GM12892 (cell line): ENCODE data around the gene DSTYK.
A peak's percentile ranks its signal among the peaks of the same experiment; 100 is the strongest.

ENCODE experiments used
- DNase-seq: peaks from one replicate; pipeline ENCODE4 v3.0.0; 2011; ENCODE audit not compliant: insufficient read length
- FAIRE-seq: peaks from 2 replicates; lab custom pipeline; 2011; peaks lifted over from hg19 to GRCh38; lab: Jason Lieb, UNC
- POLR2A ChIP-seq: IDR thresholded peaks from 2 replicates; pipeline ENCODE4 v1.6.1; 2011; ENCODE audit warnings: low read depth, low read length, control low read depth
- POLR2AphosphoS5 ChIP-seq: IDR thresholded peaks from 2 replicates; pipeline ENCODE4 v1.6.1; 2011; ENCODE audit warnings: low read depth, low read length, control low read depth
- TAF1 ChIP-seq: IDR thresholded peaks from 2 replicates; pipeline ENCODE4 v1.6.1; 2011; ENCODE audit warnings: low read depth, mild to moderate bottlenecking, control low read depth, low read length, borderline replicate concordance

DSTYK gene

GRCh38 chr1:205152505-205152904, 59.0 kb downstream of the DSTYK start:
- TF ChIP-seq POLR2A (no peak), TAF1 (no peak), POLR2AphosphoS5 (no peak)
- DNase-seq (no peak), FAIRE-seq (no peak)

GRCh38 chr1:205150651-205151428, 60.7 kb downstream of the DSTYK start:
- FAIRE-seq (no peak), DNase-seq (no peak)
- TF ChIP-seq TAF1 (no peak), POLR2AphosphoS5 (no peak), POLR2A (no peak)

- FAIRE-seq = no peak
- no peak for DNase-seq
- TF ChIP-seq TAF1 = no peak
- no peak for TF ChIP-seq POLR2A
- TF ChIP-seq POLR2AphosphoS5 = no peak
These were observed 64.2 kb downstream of the DSTYK start for GRCh38 chr1:205147191-205147835.

- no peak for DNase-seq
- no peak for FAIRE-seq
- no peak for TF ChIP-seq TAF1
- no peak for TF ChIP-seq POLR2AphosphoS5
- no peak for TF ChIP-seq POLR2A
These were observed 66.8 kb downstream of the DSTYK start for GRCh38 chr1:205144751-205145150.

GRCh38 chr1:205144046-205144720, 67.3 kb downstream of the DSTYK start:
- TF ChIP-seq POLR2A = no peak
- TF ChIP-seq POLR2AphosphoS5 = no peak
- no peak for TF ChIP-seq TAF1
- FAIRE-seq = no peak
- no peak for DNase-seq

- TF ChIP-seq TAF1 (no peak), POLR2AphosphoS5 (no peak), POLR2A (no peak)
- FAIRE-seq (no peak), DNase-seq (no peak)
These were observed 69.4 kb downstream of the DSTYK start for GRCh38 chr1:205142102-205142469.

- FAIRE-seq = peak; percentile 78
- peak; percentile 27 for DNase-seq
- TF ChIP-seq POLR2AphosphoS5 (no peak), TAF1 (no peak), POLR2A (no peak)
These were observed 70.0 kb downstream of the DSTYK start for GRCh38 chr1:205141236-205142101.

- TF ChIP-seq POLR2AphosphoS5 = no peak
- no peak for TF ChIP-seq TAF1
- no peak for TF ChIP-seq POLR2A
- no peak for FAIRE-seq
- DNase-seq = no peak
These were observed 71.4 kb downstream of the DSTYK start for GRCh38 chr1:205140113-205140512.

- no peak for DNase-seq
- TF ChIP-seq POLR2A (no peak), POLR2AphosphoS5 (no peak), TAF1 (no peak)
- FAIRE-seq = no peak
These were observed 73.6 kb downstream of the DSTYK start for GRCh38 chr1:205137901-205138300.

GRCh38 chr1:205133287-205133686, 78.2 kb downstream of the DSTYK start:
- TF ChIP-seq TAF1 (no peak), POLR2A (no peak), POLR2AphosphoS5 (no peak)
- FAIRE-seq (no peak), DNase-seq (no peak)

- FAIRE-seq (no peak), DNase-seq (no peak)
- TF ChIP-seq POLR2AphosphoS5 (no peak), POLR2A (no peak), TAF1 (no peak)
These were observed 82.0 kb downstream of the DSTYK start for GRCh38 chr1:205129447-205130029.
